GM19468 (cell line): Measurements from ENCODE around the gene POU2F3.
A peak's percentile ranks its signal among the peaks of the same experiment; 100 is the strongest.

Experiments used
- ATAC-seq: cut with Tn5 transposase; IDR thresholded peaks from one replicate; pipeline ENCODE4 v1.9.1; 2021; ENCODE audit warnings: mild to moderate bottlenecking, moderate library complexity, moderate number of reproducible peaks; ENCODE audit not compliant: unreplicated experiment; ENCODE audit errors: extremely low read depth

POU2F3 gene

GRCh38 chr11:120334332-120334731 lies 94.4 kb downstream of the POU2F3 start:
- no peak for ATAC-seq

GRCh38 chr11:120334894-120335462 lies 95.0 kb downstream of the POU2F3 start:
- no peak for ATAC-seq

- peak; percentile 7 for ATAC-seq
Observed at GRCh38 chr11:120335556-120335907, 95.6 kb downstream of the POU2F3 start.

- peak; percentile 52 for ATAC-seq
Observed at GRCh38 chr11:120335908-120336640, 96.1 kb downstream of the POU2F3 start, which contains the start of gene ARHGEF12. ARHGEF12 (plus strand) TSS chr11:120336413; CDS start chr11:120337244, 831 bp downstream.

- ATAC-seq = no peak
Observed at GRCh38 chr11:120336641-120337354, 96.9 kb downstream of the POU2F3 start.

- no peak for ATAC-seq
Observed at GRCh38 chr11:120337355-120338106, 97.6 kb downstream of the POU2F3 start.

- no peak for ATAC-seq
Observed at GRCh38 chr11:120338107-120338933, 98.4 kb downstream of the POU2F3 start.

- ATAC-seq = no peak
Observed at GRCh38 chr11:120339394-120339890, 99.5 kb downstream of the POU2F3 start.

- no peak for ATAC-seq
Observed at GRCh38 chr11:120340529-120340928, 100.6 kb downstream of the POU2F3 start.

GRCh38 chr11:120342226-120342625 lies 102.3 kb downstream of the POU2F3 start:
- no peak for ATAC-seq

GRCh38 chr11:120342678-120343077 lies 102.7 kb downstream of the POU2F3 start:
- no peak for ATAC-seq

- ATAC-seq = no peak
Observed at GRCh38 chr11:120343429-120343828, 103.5 kb downstream of the POU2F3 start.

GRCh38 chr11:120344302-120345004 lies 104.5 kb downstream of the POU2F3 start:
- peak; percentile 65 for ATAC-seq

- no peak for ATAC-seq
Observed at GRCh38 chr11:120346233-120346632, 106.3 kb downstream of the POU2F3 start.

GRCh38 chr11:120350637-120351036 lies 110.7 kb downstream of the POU2F3 start:
- no peak for ATAC-seq

GRCh38 chr11:120352405-120352804 lies 112.5 kb downstream of the POU2F3 start:
- no peak for ATAC-seq

- no peak for ATAC-seq
Observed at GRCh38 chr11:120354068-120354467, 114.1 kb downstream of the POU2F3 start.

GRCh38 chr11:120354779-120355178 lies 114.8 kb downstream of the POU2F3 start:
- no peak for ATAC-seq

GRCh38 chr11:120357620-120358019 lies 117.7 kb downstream of the POU2F3 start:
- ATAC-seq = no peak
